ENCODE results near the gene SLC6A16.

DNA sequence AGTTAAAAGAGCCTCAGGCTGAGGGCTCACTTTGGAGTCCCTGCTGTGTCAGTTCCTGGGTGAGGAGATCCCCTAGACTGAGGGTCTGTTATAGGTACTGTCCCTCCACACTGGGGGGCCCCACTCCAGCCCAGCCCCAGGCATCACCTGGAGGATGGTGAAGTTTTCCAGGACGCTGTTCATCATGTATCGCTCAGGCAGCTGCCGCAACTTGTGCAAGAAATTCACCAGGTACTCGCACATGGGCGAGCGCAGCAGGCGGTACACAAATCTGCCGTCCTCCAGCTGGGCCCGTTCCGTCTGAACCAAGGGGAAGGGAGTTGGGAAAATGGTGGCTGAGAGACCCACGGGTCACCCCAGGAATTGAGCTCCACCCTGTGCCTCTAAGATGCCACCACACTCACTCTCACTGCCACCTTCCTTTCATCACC is 17.3 kb upstream of the SLC6A16 start:
- TF ChIP-seq EZH2phosphoT487 (IDR thresholded peaks at IDR 0.05; ENCODE audit: borderline replicate concordance): no peak
- TF ChIP-seq, protein P1, sequence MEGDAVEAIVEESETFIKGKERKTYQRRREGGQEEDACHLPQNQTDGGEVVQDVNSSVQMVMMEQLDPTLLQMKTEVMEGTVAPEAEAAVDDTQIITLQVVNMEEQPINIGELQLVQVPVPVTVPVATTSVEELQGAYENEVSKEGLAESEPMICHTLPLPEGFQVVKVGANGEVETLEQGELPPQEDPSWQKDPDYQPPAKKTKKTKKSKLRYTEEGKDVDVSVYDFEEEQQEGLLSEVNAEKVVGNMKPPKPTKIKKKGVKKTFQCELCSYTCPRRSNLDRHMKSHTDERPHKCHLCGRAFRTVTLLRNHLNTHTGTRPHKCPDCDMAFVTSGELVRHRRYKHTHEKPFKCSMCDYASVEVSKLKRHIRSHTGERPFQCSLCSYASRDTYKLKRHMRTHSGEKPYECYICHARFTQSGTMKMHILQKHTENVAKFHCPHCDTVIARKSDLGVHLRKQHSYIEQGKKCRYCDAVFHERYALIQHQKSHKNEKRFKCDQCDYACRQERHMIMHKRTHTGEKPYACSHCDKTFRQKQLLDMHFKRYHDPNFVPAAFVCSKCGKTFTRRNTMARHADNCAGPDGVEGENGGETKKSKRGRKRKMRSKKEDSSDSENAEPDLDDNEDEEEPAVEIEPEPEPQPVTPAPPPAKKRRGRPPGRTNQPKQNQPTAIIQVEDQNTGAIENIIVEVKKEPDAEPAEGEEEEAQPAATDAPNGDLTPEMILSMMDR (conservative IDR thresholded peaks at IDR 0.05; ENCODE audit: low read length): no peak
